HG03196 (cell line): ENCODE results near the gene FAM81B.

Experiments used
- ATAC-seq: cut with Tn5 transposase; IDR thresholded peaks from one replicate; pipeline ENCODE4 v1.9.1; 2021; ENCODE audit not compliant: unreplicated experiment

FAM81B gene

DNA sequence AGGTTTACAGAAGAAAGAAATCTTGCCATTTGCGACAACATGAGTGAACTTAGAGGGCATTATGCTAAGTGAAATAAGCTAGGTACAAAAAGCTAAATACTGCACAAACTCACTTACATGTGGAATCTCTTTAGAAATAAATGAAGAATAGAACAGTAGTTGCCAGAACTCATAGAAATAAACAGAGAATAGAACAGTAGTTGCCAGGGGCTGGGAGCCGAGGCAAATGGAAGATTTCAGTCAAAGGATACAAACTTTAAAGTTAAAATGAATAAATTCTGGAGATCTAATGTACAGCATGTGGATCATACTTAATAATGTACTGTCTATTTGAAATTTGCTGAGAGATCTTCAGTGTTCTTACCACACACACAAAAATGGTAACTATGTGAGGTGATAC lies 63.4 kb downstream of the FAM81B start:
- no peak for ATAC-seq

DNA sequence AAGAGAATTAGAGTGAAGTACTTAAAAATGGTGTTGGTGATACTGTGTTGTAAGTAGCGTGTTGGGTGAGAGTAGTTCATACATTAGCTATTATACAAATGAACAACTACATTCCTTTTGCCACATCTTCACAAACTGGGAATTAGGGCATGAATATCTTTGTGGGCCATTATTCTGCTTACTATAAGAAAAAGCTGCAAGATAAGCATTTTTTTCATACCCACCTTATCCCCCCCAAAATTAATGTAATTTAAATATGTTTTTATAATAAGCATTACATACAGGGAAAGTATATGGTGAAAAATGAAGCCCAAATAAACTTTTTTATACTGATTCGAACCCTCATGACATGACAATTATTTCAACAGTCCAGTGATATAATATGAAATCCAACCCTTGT lies 69.5 kb downstream of the FAM81B start:
- ATAC-seq: no peak

DNA sequence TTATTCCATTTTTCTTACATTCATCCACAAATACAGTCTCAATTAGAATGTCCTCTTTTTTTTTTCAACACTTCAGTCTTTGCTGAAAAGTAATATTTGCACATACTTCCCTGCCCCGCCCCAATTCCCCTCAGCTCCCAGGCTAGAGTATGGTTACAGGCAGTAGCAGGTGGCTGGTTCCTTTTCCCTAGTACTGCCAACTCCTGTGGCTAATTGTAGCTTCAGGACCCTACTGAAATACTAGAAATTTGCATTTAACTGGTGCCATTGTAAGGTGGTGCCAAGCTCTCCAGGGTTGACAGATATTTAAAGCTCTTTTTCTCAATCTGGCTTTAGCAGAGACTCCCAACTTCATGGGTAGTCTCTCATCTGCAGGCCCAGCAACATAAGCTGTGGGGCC lies 80.3 kb downstream of the FAM81B start:
- no peak for ATAC-seq

DNA sequence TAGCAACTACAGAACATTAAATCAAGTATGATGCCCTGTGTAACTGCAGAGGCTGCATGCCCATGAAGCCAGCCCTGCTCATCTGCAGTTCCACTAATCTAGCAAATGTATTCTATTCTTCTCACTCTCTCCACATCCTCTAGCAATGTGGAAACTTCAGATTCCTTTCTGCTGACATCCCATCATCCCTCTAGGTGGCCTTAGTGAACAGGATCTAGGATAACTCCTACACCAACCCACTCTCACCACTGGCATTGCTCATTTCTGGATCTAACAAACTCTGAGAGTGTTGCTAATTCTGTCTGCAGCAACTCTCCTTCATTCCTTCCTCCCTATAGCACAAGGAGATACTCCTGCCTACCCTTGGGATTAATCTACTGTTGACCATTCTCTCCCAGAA lies 80.8 kb downstream of the FAM81B start:
- no peak for ATAC-seq

DNA sequence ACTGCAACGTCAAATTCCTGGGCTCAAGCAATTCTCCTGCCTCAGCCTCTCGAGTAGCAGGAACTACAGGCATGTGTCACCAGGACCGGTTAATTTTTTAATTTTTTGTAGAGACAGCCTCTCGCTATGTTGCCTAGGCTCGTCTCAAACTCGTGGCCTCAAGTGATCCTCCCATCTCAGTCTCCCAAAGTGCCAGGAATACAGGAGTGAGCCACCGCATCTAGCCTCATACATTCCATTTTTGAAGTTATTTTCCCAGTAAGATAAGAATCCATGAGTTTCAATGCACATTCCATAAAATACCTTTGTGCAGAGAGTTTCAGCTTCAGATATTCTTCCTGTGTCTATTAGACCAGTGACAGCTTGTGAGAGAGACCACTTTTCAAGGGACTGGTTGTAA lies 93.3 kb downstream of the FAM81B start:
- no peak for ATAC-seq

DNA sequence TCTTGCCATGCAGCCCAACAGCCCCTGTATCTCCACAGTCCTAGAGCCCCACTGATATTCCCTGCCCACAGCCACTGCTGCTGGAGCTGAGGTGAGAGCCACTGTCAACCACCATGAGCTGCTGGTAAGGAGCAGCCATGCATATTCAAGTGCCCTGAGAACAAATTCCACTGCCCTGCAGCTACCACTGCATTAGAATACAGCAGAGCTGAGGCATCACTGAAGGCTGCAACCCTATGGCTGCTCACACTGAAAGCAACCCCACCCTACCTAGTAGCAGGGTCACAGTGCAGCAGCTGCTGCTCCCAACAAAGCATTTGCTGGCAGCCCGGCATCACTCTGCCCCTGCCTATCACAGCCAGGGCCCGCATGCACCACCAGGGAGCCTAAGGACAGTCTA lies 95.0 kb downstream of the FAM81B start:
- ATAC-seq: no peak

DNA sequence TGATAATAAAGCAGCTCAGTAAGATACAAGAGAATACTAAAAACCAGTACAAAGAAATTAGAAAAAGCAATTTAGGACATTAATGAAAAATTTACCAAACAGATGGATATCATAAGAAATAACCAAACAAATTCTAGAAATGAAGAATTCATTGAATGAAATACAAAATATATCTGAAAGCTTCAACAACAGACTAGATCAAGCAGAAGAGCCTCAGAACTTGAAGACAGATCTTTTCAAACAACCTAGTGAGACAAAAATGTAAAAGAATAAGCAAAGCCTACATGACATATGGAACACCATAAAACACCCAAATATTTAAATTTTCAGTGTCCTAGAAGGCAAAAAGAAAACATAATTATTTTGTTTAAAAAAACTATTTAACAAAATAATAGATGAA lies 96.7 kb downstream of the FAM81B start:
- no peak for ATAC-seq
